ENCODE results near the gene BORCS5.

Gene BORCS5

DNA sequence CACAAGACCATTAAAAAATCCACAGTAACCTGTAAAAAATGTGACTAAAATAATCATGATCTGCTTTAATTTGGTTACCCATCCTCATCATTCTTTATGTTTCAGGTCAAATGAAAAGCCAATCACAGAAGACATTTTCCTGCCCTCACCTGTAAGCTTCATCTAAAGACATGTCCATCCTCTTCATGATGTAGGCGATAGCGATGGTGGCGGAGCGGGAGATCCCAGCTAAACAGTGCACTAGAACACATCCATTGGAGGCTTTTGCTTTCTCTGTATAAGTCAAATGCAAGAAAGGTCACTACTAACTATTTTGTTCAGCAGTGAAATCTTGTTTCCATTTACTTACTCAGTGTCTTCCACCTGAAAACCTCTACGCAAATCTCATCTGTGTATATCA, 123.2 kb downstream of the BORCS5 start:
- H3K36me3 ChIP-seq (ENCODE audit: control insufficient read depth, insufficient read depth, low read length, severe bottlenecking): peaks cover 33% of the 10 kb centered on the region
- H3K27me3 ChIP-seq (replicated peaks; ENCODE audit: control insufficient read depth, insufficient read depth, low read length): no peaks in the 10 kb centered on the region
- no peak for DNase-seq (ENCODE audit: low read depth)
- H3K4me1 ChIP-seq (ENCODE audit: control insufficient read depth, insufficient read depth, low read length): no peaks in the 10 kb centered on the region
- no peak overlapping the region for H3K4me3 ChIP-seq (ENCODE audit: low read length)
- no peaks in the 10 kb centered on the region for H3K9me3 ChIP-seq (ENCODE audit: control insufficient read depth, low read length)
- no peak overlapping the region for H3K9ac ChIP-seq (ENCODE audit: low read length)

DNA sequence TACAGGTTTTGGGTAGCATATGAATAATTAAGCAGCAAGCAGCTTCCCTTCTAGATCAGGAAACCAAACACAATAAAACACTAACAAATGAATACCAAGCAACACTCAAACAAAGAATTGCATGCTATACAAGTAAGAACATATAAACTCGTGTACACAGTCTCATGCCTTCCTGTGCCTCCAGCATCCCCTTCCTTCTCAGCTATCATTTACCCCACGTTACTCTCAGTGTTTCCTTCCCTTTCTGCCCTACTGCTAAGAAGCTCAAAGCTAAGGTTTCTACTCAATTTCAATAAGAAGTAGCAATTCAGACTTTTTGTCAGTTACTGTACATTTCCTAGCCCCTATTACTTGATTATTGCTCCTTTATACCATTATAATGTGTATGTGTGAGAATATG, 124.8 kb downstream of the BORCS5 start:
- no peak overlapping the region for H3K9ac ChIP-seq (ENCODE audit: low read length)
- no peaks in the 10 kb centered on the region for H3K27me3 ChIP-seq (replicated peaks; ENCODE audit: control insufficient read depth, insufficient read depth, low read length)
- peaks cover 24% of the 10 kb centered on the region for H3K36me3 ChIP-seq (ENCODE audit: control insufficient read depth, insufficient read depth, low read length, severe bottlenecking)
- no peaks in the 10 kb centered on the region for H3K9me3 ChIP-seq (ENCODE audit: control insufficient read depth, low read length)
- no peaks in the 10 kb centered on the region for H3K4me1 ChIP-seq (ENCODE audit: control insufficient read depth, insufficient read depth, low read length)
- no peak overlapping the region for H3K4me3 ChIP-seq (ENCODE audit: low read length)
- DNase-seq (ENCODE audit: low read depth): no peak

DNA sequence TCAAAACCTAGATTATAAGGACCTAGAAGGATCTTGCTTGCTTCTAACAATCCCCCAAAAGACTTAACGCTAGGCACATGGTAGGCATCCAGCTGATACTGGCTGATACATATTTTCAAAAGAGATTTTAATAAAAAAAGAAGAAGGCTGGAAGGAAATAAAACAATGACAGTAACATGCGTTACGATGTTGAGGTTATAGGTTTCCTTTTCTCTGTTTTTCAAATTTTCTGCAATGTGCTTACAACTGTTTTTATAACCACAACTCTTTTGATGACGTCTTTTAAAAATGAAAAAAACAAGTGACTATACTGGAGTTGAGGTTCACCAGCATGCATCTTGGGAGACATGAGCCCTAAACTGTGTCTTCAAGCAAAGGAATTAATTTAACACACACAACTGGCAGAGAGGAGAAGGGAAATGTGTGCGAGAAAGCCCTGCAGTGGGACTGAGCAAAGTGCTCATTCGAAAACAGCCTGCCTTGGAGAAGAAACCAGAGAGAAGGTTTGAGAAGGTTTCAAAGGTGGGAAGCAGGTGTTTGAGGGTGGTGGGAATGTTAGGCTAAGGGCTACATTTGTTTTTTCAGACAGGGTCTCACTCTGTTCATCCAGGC, 125.4 kb downstream of the BORCS5 start:
- Histone ChIP-seq H3K36me3 (ENCODE audit: control insufficient read depth, insufficient read depth, low read length, severe bottlenecking) (peaks cover 18% of the 10 kb centered on the region), H3K9me3 (ENCODE audit: control insufficient read depth, low read length) (no peaks in the 10 kb centered on the region), H3K4me3 (ENCODE audit: low read length) (no peak overlapping the region), H3K27me3 (replicated peaks; ENCODE audit: control insufficient read depth, insufficient read depth, low read length) (no peaks in the 10 kb centered on the region), H3K4me1 (ENCODE audit: control insufficient read depth, insufficient read depth, low read length) (no peaks in the 10 kb centered on the region), H3K9ac (ENCODE audit: low read length) (no peak overlapping the region)
- DNase-seq (ENCODE audit: low read depth): no peak

DNA sequence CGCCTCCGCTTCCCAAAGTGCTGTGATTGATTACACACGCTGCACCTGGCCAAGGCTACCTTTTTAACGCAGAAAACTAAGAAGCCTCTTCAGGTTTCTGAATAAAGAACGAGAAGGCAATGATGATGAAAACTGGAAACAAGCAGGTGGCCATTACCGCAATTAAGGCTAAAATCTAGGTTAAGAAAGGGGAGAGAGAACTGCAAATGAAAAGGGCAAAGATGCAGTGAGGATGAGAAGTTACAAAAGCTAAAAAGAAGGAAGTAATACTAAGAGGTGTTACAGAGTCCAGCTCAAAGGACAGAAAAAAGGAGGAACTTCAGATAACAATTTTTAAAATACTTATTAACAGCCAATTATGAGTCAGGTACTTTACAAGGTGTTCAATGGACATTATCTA, 126.1 kb downstream of the BORCS5 start:
- H3K9ac ChIP-seq (ENCODE audit: low read length): no peak overlapping the region
- no peaks in the 10 kb centered on the region for H3K9me3 ChIP-seq (ENCODE audit: control insufficient read depth, low read length)
- H3K4me3 ChIP-seq (ENCODE audit: low read length): no peak overlapping the region
- no peaks in the 10 kb centered on the region for H3K27me3 ChIP-seq (replicated peaks; ENCODE audit: control insufficient read depth, insufficient read depth, low read length)
- H3K36me3 ChIP-seq (ENCODE audit: control insufficient read depth, insufficient read depth, low read length, severe bottlenecking): peaks cover 13% of the 10 kb centered on the region
- no peaks in the 10 kb centered on the region for H3K4me1 ChIP-seq (ENCODE audit: control insufficient read depth, insufficient read depth, low read length)
- DNase-seq (ENCODE audit: low read depth): no peak

- H3K4me3 ChIP-seq (ENCODE audit: low read length): no peak overlapping the region
- H3K27me3 ChIP-seq (replicated peaks; ENCODE audit: control insufficient read depth, insufficient read depth, low read length): no peaks in the 10 kb centered on the region
- peaks cover 13% of the 10 kb centered on the region for H3K36me3 ChIP-seq (ENCODE audit: control insufficient read depth, insufficient read depth, low read length, severe bottlenecking)
- no peak overlapping the region for H3K9ac ChIP-seq (ENCODE audit: low read length)
- no peaks in the 10 kb centered on the region for H3K4me1 ChIP-seq (ENCODE audit: control insufficient read depth, insufficient read depth, low read length)
- no peak for DNase-seq (ENCODE audit: low read depth)
- H3K9me3 ChIP-seq (ENCODE audit: control insufficient read depth, low read length): no peaks in the 10 kb centered on the region
Measured at GRCh38 chr12:12483438-12483837, 126.6 kb downstream of the BORCS5 start.

- Histone ChIP-seq H3K9ac (ENCODE audit: low read length) (no peak overlapping the region), H3K4me3 (ENCODE audit: low read length) (no peak overlapping the region), H3K36me3 (ENCODE audit: control insufficient read depth, insufficient read depth, low read length, severe bottlenecking) (peaks cover 5% of the 10 kb centered on the region), H3K9me3 (ENCODE audit: control insufficient read depth, low read length) (no peaks in the 10 kb centered on the region), H3K4me1 (ENCODE audit: control insufficient read depth, insufficient read depth, low read length) (no peaks in the 10 kb centered on the region), H3K27me3 (replicated peaks; ENCODE audit: control insufficient read depth, insufficient read depth, low read length) (no peaks in the 10 kb centered on the region)
- DNase-seq (ENCODE audit: low read depth): no peak
Measured at GRCh38 chr12:12486661-12487240, 129.9 kb downstream of the BORCS5 start.

DNA sequence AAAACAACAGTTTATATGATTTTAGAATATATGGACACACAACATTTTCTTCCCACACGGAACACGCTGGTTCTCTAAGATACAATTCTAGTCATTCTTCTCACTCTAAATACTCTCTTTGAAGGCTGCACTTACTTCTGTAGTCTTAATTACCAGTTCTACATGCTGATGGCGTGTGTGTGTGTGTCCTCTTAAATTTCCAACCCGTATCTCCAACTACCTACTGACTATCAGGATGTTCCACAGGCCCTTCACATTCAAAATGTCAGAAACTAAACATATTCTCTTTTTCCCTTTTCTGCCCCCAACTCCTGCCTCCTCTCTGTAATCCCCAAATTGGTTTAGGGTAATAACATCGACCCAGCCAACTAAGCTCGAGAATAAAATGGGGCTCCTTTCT, 130.6 kb downstream of the BORCS5 start:
- DNase-seq (ENCODE audit: low read depth): no peak
- Histone ChIP-seq H3K4me1 (ENCODE audit: control insufficient read depth, insufficient read depth, low read length) (no peaks in the 10 kb centered on the region), H3K9ac (ENCODE audit: low read length) (no peak overlapping the region), H3K27me3 (replicated peaks; ENCODE audit: control insufficient read depth, insufficient read depth, low read length) (no peaks in the 10 kb centered on the region), H3K36me3 (ENCODE audit: control insufficient read depth, insufficient read depth, low read length, severe bottlenecking) (peaks cover 5% of the 10 kb centered on the region), H3K4me3 (ENCODE audit: low read length) (no peak overlapping the region), H3K9me3 (ENCODE audit: control insufficient read depth, low read length) (no peaks in the 10 kb centered on the region)

- H3K36me3 ChIP-seq (ENCODE audit: control insufficient read depth, insufficient read depth, low read length, severe bottlenecking): peaks cover 5% of the 10 kb centered on the region
- no peak overlapping the region for H3K4me3 ChIP-seq (ENCODE audit: low read length)
- no peak for DNase-seq (ENCODE audit: low read depth)
- no peaks in the 10 kb centered on the region for H3K27me3 ChIP-seq (replicated peaks; ENCODE audit: control insufficient read depth, insufficient read depth, low read length)
- H3K9ac ChIP-seq (ENCODE audit: low read length): no peak overlapping the region
- no peaks in the 10 kb centered on the region for H3K4me1 ChIP-seq (ENCODE audit: control insufficient read depth, insufficient read depth, low read length)
- H3K9me3 ChIP-seq (ENCODE audit: control insufficient read depth, low read length): no peaks in the 10 kb centered on the region
Measured at GRCh38 chr12:12488296-12488695, 131.4 kb downstream of the BORCS5 start.

- no peak overlapping the region for H3K4me3 ChIP-seq (ENCODE audit: low read length)
- DNase-seq (ENCODE audit: low read depth): no peak
- no peaks in the 10 kb centered on the region for H3K9me3 ChIP-seq (ENCODE audit: control insufficient read depth, low read length)
- H3K9ac ChIP-seq (ENCODE audit: low read length): no peak overlapping the region
- no peaks in the 10 kb centered on the region for H3K27me3 ChIP-seq (replicated peaks; ENCODE audit: control insufficient read depth, insufficient read depth, low read length)
- H3K36me3 ChIP-seq (ENCODE audit: control insufficient read depth, insufficient read depth, low read length, severe bottlenecking): peaks cover 5% of the 10 kb centered on the region
- no peaks in the 10 kb centered on the region for H3K4me1 ChIP-seq (ENCODE audit: control insufficient read depth, insufficient read depth, low read length)
Measured at GRCh38 chr12:12488823-12489550, 132.1 kb downstream of the BORCS5 start.

DNA sequence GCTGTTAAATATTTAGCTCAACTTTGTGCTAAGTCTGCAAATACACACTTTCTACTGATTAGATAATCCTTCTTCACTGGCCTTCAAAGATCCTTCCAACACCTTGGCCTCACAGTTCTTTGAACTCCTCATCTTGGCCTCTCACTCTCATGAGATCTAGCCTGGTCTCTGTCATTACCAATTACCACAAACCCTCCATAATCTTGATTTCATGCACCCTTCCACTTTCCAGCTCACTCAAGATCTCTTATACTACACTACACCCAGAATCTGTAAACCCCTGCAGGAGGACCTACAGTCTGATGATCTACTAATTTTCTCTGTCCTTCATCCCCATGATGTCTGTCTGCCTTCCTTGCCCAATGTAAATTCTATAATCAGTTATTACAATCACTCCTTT, 134.7 kb downstream of the BORCS5 start:
- no peaks in the 10 kb centered on the region for H3K9me3 ChIP-seq (ENCODE audit: control insufficient read depth, low read length)
- H3K36me3 ChIP-seq (ENCODE audit: control insufficient read depth, insufficient read depth, low read length, severe bottlenecking): peaks cover 5% of the 10 kb centered on the region
- peaks cover 8% of the 10 kb centered on the region for H3K4me1 ChIP-seq (ENCODE audit: control insufficient read depth, insufficient read depth, low read length)
- no peak for DNase-seq (ENCODE audit: low read depth)
- H3K27me3 ChIP-seq (replicated peaks; ENCODE audit: control insufficient read depth, insufficient read depth, low read length): no peaks in the 10 kb centered on the region
- no peak overlapping the region for H3K4me3 ChIP-seq (ENCODE audit: low read length)
- no peak overlapping the region for H3K9ac ChIP-seq (ENCODE audit: low read length)

DNA sequence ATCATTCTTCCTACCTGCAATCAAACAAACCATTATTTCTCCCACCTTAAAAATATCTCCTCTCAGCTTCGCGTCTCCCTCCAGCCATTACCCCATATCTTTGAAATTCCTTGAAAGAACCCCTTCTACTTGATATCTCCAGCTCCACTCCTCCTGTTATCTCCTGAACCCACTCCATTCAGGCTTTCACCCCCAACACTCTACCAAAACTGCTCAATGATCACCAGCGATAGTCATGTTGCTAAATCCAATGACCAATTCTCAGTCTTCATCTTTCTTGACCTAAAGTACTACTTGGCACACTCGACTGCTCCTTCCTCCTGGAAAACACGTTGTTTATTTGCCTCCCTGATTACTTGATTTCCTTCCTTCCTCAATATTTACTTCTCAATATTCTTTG, 135.7 kb downstream of the BORCS5 start:
- H3K9me3 ChIP-seq (ENCODE audit: control insufficient read depth, low read length): no peaks in the 10 kb centered on the region
- H3K4me1 ChIP-seq (ENCODE audit: control insufficient read depth, insufficient read depth, low read length): peaks cover 8% of the 10 kb centered on the region
- no peak for DNase-seq (ENCODE audit: low read depth)
- H3K36me3 ChIP-seq (ENCODE audit: control insufficient read depth, insufficient read depth, low read length, severe bottlenecking): peaks cover 5% of the 10 kb centered on the region
- H3K9ac ChIP-seq (ENCODE audit: low read length): no peak overlapping the region
- H3K27me3 ChIP-seq (replicated peaks; ENCODE audit: control insufficient read depth, insufficient read depth, low read length): no peaks in the 10 kb centered on the region
- H3K4me3 ChIP-seq (ENCODE audit: low read length): no peak overlapping the region
